Measurements from ENCODE around the gene EXD1.

- TF ChIP-seq POLR2AphosphoS5 (IDR thresholded peaks at IDR 0.05; ENCODE audit: low read depth, low read length), result no peak
- no peak for TF ChIP-seq POLR2A (IDR thresholded peaks at IDR 0.05; ENCODE audit: low read depth, low read length)
- no peak for TF ChIP-seq TAF1 (IDR thresholded peaks at IDR 0.05; ENCODE audit: low read depth, low read length)
- TF ChIP-seq PAX5 (IDR thresholded peaks at IDR 0.05; ENCODE audit: insufficient read depth, low read length, severe bottlenecking), result no peak
- no peak for TF ChIP-seq SPI1 (IDR thresholded peaks at IDR 0.05; ENCODE audit: low read depth, low read length)
- no peak for TF ChIP-seq POU2F2 (IDR thresholded peaks at IDR 0.05; ENCODE audit: low read depth, low read length)
Observed at GRCh38 chr15:41199470-41199869, 31.1 kb downstream of the EXD1 start.
